H1 (cell line): ENCODE results near the gene ASF1A. TPM values are rescaled to one million over a fixed set of nuclear protein-coding genes. Genes with fewer than 3 reads are reported as not detected.

ENCODE experiments used
- BCL11A ChIP-seq, 2 experiments: IDR thresholded peaks; one replicate each; pipeline ENCODE4 v1.6.1; 2011; ENCODE audit warnings: low read depth in 2 of 2, low read length in 2 of 2, mild to moderate bottlenecking in 2 of 2
- polyA plus RNA-seq, 7 experiments: library from polyadenylated mRNA; depleted of rRNA in 3 of 7; stranded (reverse) in 5 of 7; unstranded in 2 of 7; fragments of >200 nt in 5 of 7; fragments of 200-250 nt in 2 of 7; gene quantifications; 1 replicate in 5 of 7; 2 replicates in 1 of 7; 4 replicates in 1 of 7; pipeline versions ENCODE4 v1.2.1 to v1.2.3, GENCODE V29; 2011 to 2013; ENCODE audit warnings: missing spikeins in 2 of 7, mixed read lengths in 2 of 7
- total RNA-seq: library from RNA; stranded (reverse); fragmentation: NEBNext Ultra II Directional; extraction: Animal tissue kit (Norgen Biotek cat#: 25700); gene quantifications from 2 replicates; pipeline ENCODE4 v1.2.1, GENCODE V29; 2021

Gene ASF1A
- total and polyA plus RNA-seq, 2 of the 8 experiments (the other 6 are each of a cell fraction or from before 2014, with no cell fraction given): 11.4 to 50.2 TPM

GRCh38 chr6:118912646-118913045, 18.7 kb downstream of the ASF1A start (continued):
- no peak for TF ChIP-seq BCL11A (IDR thresholded peaks at IDR 0.05; ENCODE audit: low read depth in 2 of 2, low read length in 2 of 2)
